Measurements from ENCODE around the gene SIAE. TPM values are rescaled to one million over a fixed set of nuclear protein-coding genes. Genes with fewer than 3 reads are reported as not detected.

Gene SIAE
- total and polyA plus RNA-seq, 2 of the 8 experiments (the other 6 are each of a cell fraction or from before 2014, with no cell fraction given): 2.3 to 3.7 TPM

GRCh38 chr11:124612567-124613246 is 60.8 kb downstream of the SIAE start:
- TF ChIP-seq MAFK (IDR thresholded peaks at IDR 0.05; ENCODE audit: low read depth, low read length): peak; percentile 73
- no peak for TF ChIP-seq POLR2AphosphoS5 (IDR thresholded peaks at IDR 0.05; ENCODE audit: low read depth, low read length)
- Histone ChIP-seq H4K91ac (replicated peaks; ENCODE audit: insufficient read length, low read length) (no peak overlapping the region), H3K4me1 (replicated peaks in 1 of 4; ENCODE audit: control insufficient read depth in 3 of 4, insufficient read depth in 4 of 4, low read length in 3 of 4) (no peaks in the 10 kb centered on the region), H3K18ac (ENCODE audit: extremely low read depth, low read length) (no peak overlapping the region), H2BK15ac (ENCODE audit: low read length) (no peak overlapping the region), H4K20me1 (replicated peaks in 1 of 2; ENCODE audit: control insufficient read depth in 1 of 2, insufficient read depth in 2 of 2, low read length in 2 of 2) (no peaks in the 10 kb centered on the region), H2AK5ac (ENCODE audit: low read depth, low read length) (no peak overlapping the region), H2BK120ac (replicated peaks; ENCODE audit: low read depth, low read length) (no peak overlapping the region), H4K5ac (ENCODE audit: insufficient read length, low read depth, low read length) (no peak overlapping the region), H3K79me1 (ENCODE audit: low read depth, low read length) (no peaks in the 10 kb centered on the region), H3K27ac (ENCODE audit: low read depth, low read length) (no peak overlapping the region), H3K9me3 (ENCODE audit: insufficient read depth in 2 of 2, low read depth in 1 of 2, low read length in 1 of 2) (no peaks in the 10 kb centered on the region), H2AFZ (ENCODE audit: low read length) (peak overlapping the region; percentile 18; the same call in 1 of the 2 replicates), H3K27me3 (replicated peaks in 1 of 4; ENCODE audit: control insufficient read depth in 3 of 4, extremely low read depth in 1 of 4, insufficient read depth in 3 of 4, low read length in 3 of 4) (no peaks in the 10 kb centered on the region), H3K14ac (ENCODE audit: insufficient read length) (no peak overlapping the region), H3K4me2 (ENCODE audit: insufficient read depth in 1 of 2, low read depth in 2 of 2, low read length in 2 of 2) (no peak overlapping the region), H3K56ac (replicated peaks; ENCODE audit: insufficient read length, low read depth, low read length) (no peak overlapping the region), H2BK12ac (ENCODE audit: low read depth, low read length) (no peak overlapping the region), H4K8ac (ENCODE audit: extremely low read depth, insufficient read depth, low read length) (no peak overlapping the region), H3K23me2 (ENCODE audit: low read depth, low read length) (no peaks in the 10 kb centered on the region), H3K4me3 (ENCODE audit: extremely low read depth in 1 of 4, insufficient read depth in 2 of 4, low read depth in 3 of 4, low read length in 4 of 4) (no peak overlapping the region), H3K9ac (replicated peaks in 1 of 4; ENCODE audit: extremely low read depth in 1 of 4, low read depth in 3 of 4, low read length in 3 of 4) (no peak overlapping the region), H3K4ac (replicated peaks; ENCODE audit: insufficient read length, low read depth, low read length) (no peak overlapping the region), H3K23ac (ENCODE audit: insufficient read length) (no peak overlapping the region), H3K79me2 (ENCODE audit: control insufficient read depth in 1 of 2, insufficient read depth in 2 of 2, low read length in 2 of 2) (no peaks in the 10 kb centered on the region), H2BK5ac (ENCODE audit: low read depth, low read length) (no peak overlapping the region), H2BK20ac (ENCODE audit: low read length) (no peak overlapping the region), H3K36me3 (ENCODE audit: control insufficient read depth in 2 of 4, insufficient read depth in 4 of 4, low read length in 3 of 4) (no peaks in the 10 kb centered on the region)
- FAIRE-seq (no peak), DNase-seq (ENCODE audit: low read depth in 1 of 2, low spot score in 2 of 2) (no peak)
- WGBS, 2 experiments (ENCODE audit: extremely low coverage in 1 of 2, insufficient coverage in 1 of 2, insufficient read length in 1 of 2, insufficient replicate concordance in 2 of 2, low coverage in 1 of 2, low lambda C conversion rate in 2 of 2, missing lambda C conversion rate in 1 of 2): 92% methylated on average over 10 of the region's 10 CpGs; no CpG with 5 or more reads in 1 of the 2 experiments
- POLR2A ChIA-PET (ENCODE audit: partially characterized antibody): interaction anchor here (0.9 kb wide), 1 partner anchor 10 kb away, joined by 3 read pairs; the partner anchor contains the start of gene TBRG1
- CTCF ChIA-PET (ENCODE audit: partially characterized antibody): interaction anchor here (1.2 to 1.8 kb wide), 3 partner anchors 10 to 197 kb away, joined by 3 to 7 read pairs (median 3); partner anchors contain the start of gene TBRG1
